PC-9 (cell line): ENCODE results near the gene VPS8.
A peak's percentile ranks its signal among the peaks of the same experiment; 100 is the strongest.

Experiments
- EZH2 ChIP-seq: fragments of 200-600 bp; sonication (generic); IDR thresholded peaks from 2 replicates; pipeline ENCODE4 v1.8.0; 2017; ENCODE audit warnings: antibody characterized with exemption, low read depth
- TF ChIP-seq, protein P1 (sequence below): fragments of 200-600 bp; sonication (generic); conservative IDR thresholded peaks from 2 replicates; pipeline ENCODE4 v1.6.1; 2017; ENCODE audit warnings: mixed run types, antibody characterized with exemption, mild to moderate bottlenecking, moderate library complexity

DNA sequence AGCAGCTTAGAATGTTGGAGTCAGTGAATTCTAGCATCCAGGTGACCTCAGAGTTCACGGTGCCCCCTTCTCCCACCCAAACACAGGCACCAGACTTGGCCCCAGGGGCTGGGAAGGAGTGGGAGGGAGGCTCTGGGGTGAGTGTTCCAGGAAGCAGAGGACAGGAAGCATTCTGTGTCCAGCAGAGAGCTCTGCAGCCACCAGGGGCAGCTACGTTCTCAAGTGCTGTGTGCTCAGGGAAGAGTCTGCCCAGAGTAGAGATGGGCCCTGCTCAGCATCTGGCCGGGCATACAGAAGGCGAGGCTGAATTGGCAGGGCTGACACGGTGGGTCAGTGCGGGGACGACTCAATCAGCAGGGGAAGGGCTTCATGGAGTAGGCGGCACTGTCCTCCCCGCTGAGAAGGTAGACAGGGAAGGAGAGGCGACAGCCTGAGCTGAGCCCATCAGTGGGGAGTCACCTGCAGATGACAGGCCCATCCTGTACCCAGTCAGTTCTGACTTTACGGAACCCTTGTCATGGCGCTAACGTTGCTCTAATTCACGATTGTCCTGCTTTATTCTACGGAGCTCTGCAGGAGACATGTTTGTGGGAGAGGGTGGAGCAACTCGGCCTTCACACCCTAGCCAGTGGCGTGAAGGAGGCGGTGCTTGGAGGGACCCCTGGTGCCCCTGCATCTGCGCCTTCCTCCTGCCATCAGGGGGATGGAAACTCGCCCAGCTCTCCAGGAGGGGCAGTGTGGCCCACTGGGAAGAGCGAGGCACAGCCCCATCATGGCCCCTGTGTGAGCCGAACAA is 258.7 kb downstream of the VPS8 start:
- TF ChIP-seq EZH2, result no peak
- TF ChIP-seq, protein P1, sequence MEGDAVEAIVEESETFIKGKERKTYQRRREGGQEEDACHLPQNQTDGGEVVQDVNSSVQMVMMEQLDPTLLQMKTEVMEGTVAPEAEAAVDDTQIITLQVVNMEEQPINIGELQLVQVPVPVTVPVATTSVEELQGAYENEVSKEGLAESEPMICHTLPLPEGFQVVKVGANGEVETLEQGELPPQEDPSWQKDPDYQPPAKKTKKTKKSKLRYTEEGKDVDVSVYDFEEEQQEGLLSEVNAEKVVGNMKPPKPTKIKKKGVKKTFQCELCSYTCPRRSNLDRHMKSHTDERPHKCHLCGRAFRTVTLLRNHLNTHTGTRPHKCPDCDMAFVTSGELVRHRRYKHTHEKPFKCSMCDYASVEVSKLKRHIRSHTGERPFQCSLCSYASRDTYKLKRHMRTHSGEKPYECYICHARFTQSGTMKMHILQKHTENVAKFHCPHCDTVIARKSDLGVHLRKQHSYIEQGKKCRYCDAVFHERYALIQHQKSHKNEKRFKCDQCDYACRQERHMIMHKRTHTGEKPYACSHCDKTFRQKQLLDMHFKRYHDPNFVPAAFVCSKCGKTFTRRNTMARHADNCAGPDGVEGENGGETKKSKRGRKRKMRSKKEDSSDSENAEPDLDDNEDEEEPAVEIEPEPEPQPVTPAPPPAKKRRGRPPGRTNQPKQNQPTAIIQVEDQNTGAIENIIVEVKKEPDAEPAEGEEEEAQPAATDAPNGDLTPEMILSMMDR, result peak; percentile 39; the same call in 1 of the 2 replicates
